Glutamatergic neuron (in vitro differentiated cells): ENCODE data around the gene HLTF. TPM values are rescaled to one million over a fixed set of nuclear protein-coding genes. Genes with fewer than 3 reads are reported as not detected.

Experiments
- DNase-seq: peaks from one replicate; pipeline ENCODE4 v3.0.0; 2022
- H3K27ac Mint-ChIP-seq: one replicate; pipeline ENCODE4 v1.8.0; 2020; ENCODE audit warnings: mild to moderate bottlenecking, mixed read lengths, inconsistent platforms; ENCODE audit not compliant: unreplicated experiment
- H3K27me3 Mint-ChIP-seq: one replicate; pipeline ENCODE4 v1.8.0; 2020; ENCODE audit warnings: mild to moderate bottlenecking, moderate library complexity, mixed read lengths, inconsistent platforms; ENCODE audit not compliant: unreplicated experiment
- H3K36me3 Mint-ChIP-seq: one replicate; pipeline ENCODE4 v1.8.0; 2020; ENCODE audit warnings: mild to moderate bottlenecking, mixed read lengths, inconsistent platforms; ENCODE audit not compliant: unreplicated experiment
- H3K4me1 Mint-ChIP-seq: one replicate; pipeline ENCODE4 v1.8.0; 2020; ENCODE audit warnings: mild to moderate bottlenecking, low read depth, mixed read lengths, inconsistent platforms; ENCODE audit not compliant: unreplicated experiment
- H3K4me3 Mint-ChIP-seq: one replicate; pipeline ENCODE4 v1.8.0; 2020; ENCODE audit warnings: mild to moderate bottlenecking, mixed read lengths, inconsistent platforms; ENCODE audit not compliant: unreplicated experiment
- H3K9me3 Mint-ChIP-seq: one replicate; pipeline ENCODE4 v1.8.0; 2020; ENCODE audit warnings: mild to moderate bottlenecking, moderate library complexity, mixed read lengths, inconsistent platforms; ENCODE audit not compliant: unreplicated experiment
- total RNA-seq: library from RNA; stranded (reverse); fragmentation: NEBNext Ultra II Directional; extraction: Animal tissue kit (Norgen Biotek cat#: 25700); gene quantifications from one replicate; pipeline ENCODE4 v1.2.1, GENCODE V29; 2021; ENCODE audit not compliant: unreplicated experiment
- TF ChIP-seq, protein P1 (sequence below): fragments of 200-600 bp; sonication (generic); IDR thresholded peaks from one replicate; pipeline ENCODE4 v1.5.0; 2021; ENCODE audit not compliant: partially characterized antibody, unreplicated experiment

The HLTF gene
- total RNA-seq, 1 donor from 2014 or later = 45.1 TPM

DNA sequence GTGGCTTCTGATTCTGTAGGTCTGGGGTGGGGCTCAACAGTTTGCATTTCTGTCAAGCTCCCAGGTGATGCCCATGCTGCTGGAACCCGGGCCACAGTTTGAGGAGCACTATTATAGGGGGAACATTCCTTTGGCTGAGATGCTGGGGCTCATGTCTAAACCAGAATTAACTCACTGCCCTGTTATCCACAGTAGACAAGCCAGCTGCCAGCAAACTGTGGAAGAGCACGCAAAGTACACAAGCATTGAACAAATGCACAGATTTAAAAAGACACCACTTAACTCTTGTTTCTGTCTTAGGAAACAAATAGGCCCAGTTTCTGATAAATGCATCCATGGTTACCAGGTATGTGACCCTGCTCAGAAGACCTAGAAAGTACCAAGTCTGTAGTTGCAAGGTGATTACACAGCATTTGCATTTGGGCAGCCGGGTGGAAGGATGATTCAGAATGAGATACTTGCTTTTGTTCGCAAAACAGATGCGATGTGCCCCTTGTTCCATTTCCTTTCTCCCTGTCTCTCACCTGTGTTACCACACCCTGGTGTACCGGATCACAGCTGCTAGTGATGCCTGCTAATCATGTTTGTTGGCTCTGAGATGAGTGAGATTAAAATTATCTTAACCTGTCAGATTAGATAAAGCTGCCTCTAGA lies 82.6 kb downstream of the HLTF start:
- no peaks in the 10 kb centered on the region for H3K9me3 Mint-ChIP-seq
- TF ChIP-seq, protein P1, sequence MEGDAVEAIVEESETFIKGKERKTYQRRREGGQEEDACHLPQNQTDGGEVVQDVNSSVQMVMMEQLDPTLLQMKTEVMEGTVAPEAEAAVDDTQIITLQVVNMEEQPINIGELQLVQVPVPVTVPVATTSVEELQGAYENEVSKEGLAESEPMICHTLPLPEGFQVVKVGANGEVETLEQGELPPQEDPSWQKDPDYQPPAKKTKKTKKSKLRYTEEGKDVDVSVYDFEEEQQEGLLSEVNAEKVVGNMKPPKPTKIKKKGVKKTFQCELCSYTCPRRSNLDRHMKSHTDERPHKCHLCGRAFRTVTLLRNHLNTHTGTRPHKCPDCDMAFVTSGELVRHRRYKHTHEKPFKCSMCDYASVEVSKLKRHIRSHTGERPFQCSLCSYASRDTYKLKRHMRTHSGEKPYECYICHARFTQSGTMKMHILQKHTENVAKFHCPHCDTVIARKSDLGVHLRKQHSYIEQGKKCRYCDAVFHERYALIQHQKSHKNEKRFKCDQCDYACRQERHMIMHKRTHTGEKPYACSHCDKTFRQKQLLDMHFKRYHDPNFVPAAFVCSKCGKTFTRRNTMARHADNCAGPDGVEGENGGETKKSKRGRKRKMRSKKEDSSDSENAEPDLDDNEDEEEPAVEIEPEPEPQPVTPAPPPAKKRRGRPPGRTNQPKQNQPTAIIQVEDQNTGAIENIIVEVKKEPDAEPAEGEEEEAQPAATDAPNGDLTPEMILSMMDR = no peak
- DNase-seq = no peak

DNA sequence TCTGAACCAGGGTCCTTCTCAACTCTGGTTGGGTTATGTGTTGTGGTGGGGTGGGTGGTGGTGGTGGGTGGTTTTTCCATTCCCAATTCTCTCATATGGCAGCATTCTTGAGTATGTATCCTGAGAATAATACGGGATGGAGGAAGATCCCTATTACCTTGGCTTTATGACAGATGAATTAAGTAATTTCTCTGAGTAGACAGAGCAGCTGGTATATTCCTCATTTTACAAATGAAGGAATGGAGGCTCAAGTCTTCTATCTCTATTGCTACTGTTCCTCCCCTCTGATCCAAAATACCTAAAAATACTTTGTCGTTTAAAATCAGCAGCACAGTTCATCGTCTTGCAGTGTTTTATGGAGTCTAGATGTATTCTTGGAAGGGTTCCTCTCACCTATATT lies 84.6 kb downstream of the HLTF start:
- no peaks in the 10 kb centered on the region for H3K27me3 Mint-ChIP-seq
- DNase-seq = no peak
- no peak overlapping the region for H3K4me3 Mint-ChIP-seq
- H3K9me3 Mint-ChIP-seq = no peaks in the 10 kb centered on the region
- TF ChIP-seq, protein P1 = no peak
- H3K4me1 Mint-ChIP-seq = peaks cover 5% of the 10 kb centered on the region
- H3K36me3 Mint-ChIP-seq = no peaks in the 10 kb centered on the region
- no peak overlapping the region for H3K27ac Mint-ChIP-seq

More for the DNA sequence above, 82.6 kb downstream of the HLTF start:
- Mint-ChIP-seq H3K36me3 (no peaks in the 10 kb centered on the region), H3K4me1 (peaks cover 2% of the 10 kb centered on the region), H3K27me3 (no peaks in the 10 kb centered on the region), H3K27ac (no peak overlapping the region), H3K4me3 (no peak overlapping the region)

DNA sequence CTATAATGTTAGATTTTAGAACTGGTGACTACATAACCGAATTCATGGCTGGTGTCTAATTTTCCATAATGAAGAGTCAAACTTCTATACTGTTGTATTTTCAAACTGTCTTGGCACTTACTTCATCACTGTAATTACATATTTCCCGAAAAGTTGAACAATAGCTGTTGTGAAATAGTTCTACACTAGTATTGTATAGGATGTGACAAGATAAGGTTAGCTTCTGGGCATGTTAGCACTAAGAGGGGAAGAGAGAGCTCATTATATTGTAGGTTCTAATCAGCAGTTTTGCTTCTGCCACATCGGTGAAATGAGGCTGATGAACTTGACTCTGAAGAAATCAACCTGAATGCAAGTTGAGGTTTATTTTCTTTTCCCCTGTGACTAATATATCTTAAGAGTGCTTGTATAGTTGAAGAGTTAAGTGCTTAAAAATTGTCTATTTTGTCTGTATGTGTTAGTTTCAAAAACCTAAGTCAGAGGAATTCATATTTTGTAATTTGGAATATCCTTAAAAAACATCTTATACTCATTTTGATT lies 86.1 kb downstream of the HLTF start:
- no peaks in the 10 kb centered on the region for H3K27me3 Mint-ChIP-seq
- TF ChIP-seq, protein P1 = no peak
- H3K36me3 Mint-ChIP-seq = no peaks in the 10 kb centered on the region
- H3K4me3 Mint-ChIP-seq = no peak overlapping the region
- no peak overlapping the region for H3K27ac Mint-ChIP-seq
- peaks cover 5% of the 10 kb centered on the region for H3K4me1 Mint-ChIP-seq
- H3K9me3 Mint-ChIP-seq = no peaks in the 10 kb centered on the region
- DNase-seq = no peak

DNA sequence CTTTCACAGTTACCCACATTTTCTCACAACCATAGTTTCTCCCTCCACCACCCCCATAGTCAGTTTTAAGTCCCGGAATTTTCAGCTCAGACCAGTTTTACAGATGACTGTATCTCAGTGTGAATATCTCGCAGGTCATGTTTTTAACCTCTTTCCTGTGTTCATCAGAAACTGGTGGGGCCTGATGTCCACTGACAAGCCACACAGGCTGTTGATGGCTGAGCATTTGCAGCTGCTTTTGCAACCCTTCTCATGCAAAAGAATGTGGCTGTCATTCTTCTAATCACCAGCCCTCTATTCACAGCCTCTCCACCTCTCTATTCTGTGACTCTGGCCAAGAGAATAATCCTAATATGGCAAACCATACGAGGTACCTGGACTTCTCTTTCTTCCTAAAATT lies 86.5 kb downstream of the HLTF start:
- no peak for DNase-seq
- H3K9me3 Mint-ChIP-seq = no peaks in the 10 kb centered on the region
- no peaks in the 10 kb centered on the region for H3K27me3 Mint-ChIP-seq
- H3K27ac Mint-ChIP-seq = no peak overlapping the region
- H3K4me3 Mint-ChIP-seq = no peak overlapping the region
- peaks cover 5% of the 10 kb centered on the region for H3K4me1 Mint-ChIP-seq
- no peaks in the 10 kb centered on the region for H3K36me3 Mint-ChIP-seq
- TF ChIP-seq, protein P1 = no peak

DNA sequence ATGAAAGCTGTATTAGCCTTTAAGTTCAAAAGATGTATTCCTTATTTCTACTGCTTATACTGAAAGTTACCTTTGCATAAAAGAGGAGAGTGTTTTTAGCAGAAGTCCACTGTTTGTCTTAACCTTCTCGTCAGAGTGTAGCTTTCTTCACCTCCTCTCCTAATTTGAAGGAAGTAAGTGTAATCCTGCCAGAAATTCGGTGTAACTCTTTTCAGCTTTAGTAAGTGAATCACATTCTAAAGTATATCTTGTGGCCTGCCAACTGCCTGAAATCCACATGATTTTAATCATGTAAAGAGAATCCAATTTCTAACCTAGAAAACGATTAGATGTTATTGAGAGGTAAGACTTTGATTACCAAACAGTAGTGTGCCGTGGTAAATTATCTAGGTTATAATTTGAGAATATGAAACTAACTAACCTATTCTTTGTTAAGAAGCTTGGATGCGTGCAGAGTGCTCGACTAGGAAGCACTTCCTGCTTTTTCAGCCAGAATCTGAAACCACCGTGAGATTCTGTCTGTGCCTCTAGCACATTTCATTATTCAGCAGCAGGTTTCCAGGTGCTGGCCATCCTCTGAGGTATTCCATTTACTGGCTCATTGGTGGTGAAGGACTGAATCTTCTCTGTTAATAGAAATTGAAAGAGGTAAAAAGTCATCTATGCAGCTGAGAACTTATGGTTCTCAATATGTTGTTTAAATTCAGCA lies 87.5 kb downstream of the HLTF start:
- no peak overlapping the region for H3K4me3 Mint-ChIP-seq
- DNase-seq = no peak
- H3K36me3 Mint-ChIP-seq = no peaks in the 10 kb centered on the region
- no peak overlapping the region for H3K27ac Mint-ChIP-seq
- H3K27me3 Mint-ChIP-seq = no peaks in the 10 kb centered on the region
- TF ChIP-seq, protein P1 = no peak
- peaks cover 5% of the 10 kb centered on the region for H3K4me1 Mint-ChIP-seq
- H3K9me3 Mint-ChIP-seq = no peaks in the 10 kb centered on the region
